K562 (cell line): ENCODE measurements around the gene VGLL4. TPM values are rescaled to one million over a fixed set of nuclear protein-coding genes. Genes with fewer than 3 reads are reported as not detected.

Experiments used
- ATAC-seq: fragments of 200-7000 bp; cut with Tn5 transposase; 3 replicates; pipeline ENCODE4 v1.9.1; 2020; ENCODE audit warnings: moderate library complexity
- BruUV-seq: library from RNA; stranded (reverse); fragments of 400-500 nt; replicated peaks from 2 replicates; lab custom pipeline; 2021; lab: Mats Ljungman, UMichigan
- CTCF ChIA-PET: fragments of 300-600 bp; formaldehyde crosslinking; extraction: SDS; loops from one replicate; lab custom pipeline; 2021; ENCODE audit warnings: low intra/inter-chr PET ratio; lab: Yijun Ruan, JAX
- POLR2A ChIA-PET: fragments of 300-600, 350-650 bp; sonication (Branson Sonifier 250); formaldehyde crosslinking; extraction: SDS; loops from one replicate; lab custom pipeline; 2021; ENCODE audit warnings: antibody characterized with exemption, inconsistent platforms; lab: Yijun Ruan, JAX
- DNase-seq, 4 experiments: peaks; one replicate each; pipeline versions ENCODE4 v3.0.0 to v3.0.0-alpha.2; 2011 to 2018; ENCODE audit warnings: low spot score in 3 of 4, mixed read lengths in 3 of 4; ENCODE audit errors: extremely low read depth in 1 of 4
- FAIRE-seq: peaks from 2 replicates; lab custom pipeline; 2011; peaks lifted over from hg19 to GRCh38; lab: Jason Lieb, UNC
- H2AFZ ChIP-seq: 2 replicates; pipeline ENCODE4 v1.6.0; 2011; ENCODE audit warnings: low read depth, low read length, control low read depth, inconsistent platforms
- H3K27ac ChIP-seq: fragments of 200-600 bp; 3 replicates; pipeline ENCODE4 v1.8.0; 2011; ENCODE audit warnings: low read depth, mild to moderate bottlenecking, control low read depth, inconsistent platforms, low read length, moderate library complexity, mixed read lengths; ENCODE audit errors: extremely low read depth
- H3K27me3 ChIP-seq, 2 experiments: fragments of 300-600 bp in 1 of 2; 2 replicates in 1 of 2; 3 replicates in 1 of 2; pipeline versions ENCODE4 v1.6.0 to v1.8.0; 2011; ENCODE audit warnings: inconsistent platforms in 2 of 2, low read length in 2 of 2, mild to moderate bottlenecking in 1 of 2, mixed read lengths in 1 of 2, moderate library complexity in 1 of 2; ENCODE audit not compliant: control insufficient read depth in 2 of 2, insufficient read depth in 2 of 2
- H3K36me3 ChIP-seq: fragments of 300-600 bp; 3 replicates; pipeline ENCODE4 v1.8.0; 2011; ENCODE audit warnings: mild to moderate bottlenecking, low read length, inconsistent platforms; ENCODE audit not compliant: control insufficient read depth, insufficient read depth
- H3K4me1 ChIP-seq, 2 experiments: fragments of 200-600 bp in 1 of 2; replicated peaks in 1 of 2; 2 replicates in 1 of 2; 3 replicates in 1 of 2; pipeline versions ENCODE4 v1.5.1 to v1.8.0; 2011; ENCODE audit warnings: inconsistent platforms in 2 of 2, low read length in 2 of 2, mild to moderate bottlenecking in 1 of 2, mixed read lengths in 1 of 2, moderate library complexity in 1 of 2; ENCODE audit not compliant: control insufficient read depth in 2 of 2, insufficient read depth in 2 of 2
- H3K4me2 ChIP-seq: 2 replicates; pipeline ENCODE4 v1.6.1; 2011; ENCODE audit warnings: low read length, control low read depth, inconsistent platforms, mixed read lengths; ENCODE audit not compliant: insufficient read depth
- H3K4me3 ChIP-seq: fragments of 200-600 bp; sonication (generic), shearing (Covaris generic); 2 replicates; pipeline ENCODE4 v1.5.1; 2016; ENCODE audit warnings: control low read depth, inconsistent platforms
- H3K79me2 ChIP-seq: fragments of 200-600 bp; 3 replicates; pipeline ENCODE4 v1.8.0; 2011; ENCODE audit warnings: low read length, inconsistent platforms; ENCODE audit not compliant: control insufficient read depth, insufficient read depth
- H3K9ac ChIP-seq, 2 experiments: 2 replicates each; pipeline versions ENCODE4 v1.6.0 to v1.6.1; 2011; ENCODE audit warnings: low read depth in 2 of 2, low read length in 2 of 2, control low read depth in 1 of 2, inconsistent platforms in 1 of 2, mild to moderate bottlenecking in 1 of 2, mixed read lengths in 1 of 2; ENCODE audit not compliant: insufficient read depth in 1 of 2
- H3K9me1 ChIP-seq: one replicate; pipeline ENCODE4 v1.6.0; 2011; ENCODE audit warnings: inconsistent platforms, mild to moderate bottlenecking, low read length, moderate library complexity; ENCODE audit not compliant: control insufficient read depth, insufficient read depth
- H3K9me3 ChIP-seq: replicated peaks from 2 replicates; pipeline ENCODE4 v1.5.1; 2011; ENCODE audit warnings: low read depth, low read length, inconsistent platforms; ENCODE audit not compliant: control insufficient read depth, insufficient read depth
- H4K20me1 ChIP-seq: replicated peaks from 2 replicates; pipeline ENCODE4 v1.6.1; 2011; ENCODE audit warnings: low read length, inconsistent platforms, mixed read lengths; ENCODE audit not compliant: control insufficient read depth, insufficient read depth
- CTBP1 ChIP-seq: fragments of 450-650 bp; IDR thresholded peaks from 2 replicates; pipeline ENCODE4 v1.6.1; 2016; ENCODE audit warnings: borderline replicate concordance
- NFIC ChIP-seq: fragments of 450-650 bp; IDR thresholded peaks from 2 replicates; pipeline ENCODE4 v1.6.1; 2017; ENCODE audit warnings: mild to moderate bottlenecking, inconsistent platforms
- TAF7 ChIP-seq: fragments of 450-650 bp; IDR thresholded peaks from 2 replicates; pipeline ENCODE4 v1.6.1; 2016; ENCODE audit warnings: missing genetic modification characterization, missing compliant biosample characterization
- TCF3 ChIP-seq: sonication (generic); formaldehyde crosslinking; IDR thresholded peaks from 2 replicates; pipeline ENCODE4 v1.4.0; 2020; ENCODE audit warnings: mild to moderate bottlenecking, missing genetic modification reagents
- ZC3H11A ChIP-seq: IDR thresholded peaks from 2 replicates; pipeline ENCODE4 v1.6.1; 2012; ENCODE audit warnings: low read depth, low read length, improper control_type of control experiment
- ZNF639 ChIP-seq, 2 experiments: fragments of 200-800 bp in 1 of 2; sonication (Bioruptor generic) in 1 of 2; sonication (generic) in 1 of 2; formaldehyde crosslinking in 1 of 2; IDR thresholded peaks in 1 of 2; conservative IDR thresholded peaks in 1 of 2; 2 replicates each; pipeline versions ENCODE4 v1.5.0 to v1.6.1; 2016 to 2020; ENCODE audit warnings: missing compliant biosample characterization in 1 of 2, missing genetic modification characterization in 1 of 2, missing genetic modification reagents in 1 of 2
- ZNF699 ChIP-seq: fragments of 250-450 bp; sonication (Bioruptor Pico); IDR thresholded peaks from 2 replicates; pipeline ENCODE4 v1.8.0; 2021; ENCODE audit warnings: mild to moderate bottlenecking, moderate library complexity; ENCODE audit not compliant: insufficient replicate concordance
- WGBS: fragments of 100-300 bp; shearing (Covaris generic); methylation state at CpG from one replicate; pipeline ENCODE4 v1.1.6; 2016; ENCODE audit warnings: low coverage, mixed read lengths; ENCODE audit not compliant: insufficient coverage; ENCODE audit errors: missing lambda C conversion rate; 5-methylcytosine and 5-hydroxymethylcytosine counted together
- in situ Hi-C: fragments of 300-500 bp; cut with MboI; formaldehyde crosslinking; loops from 4 replicates; pipeline ENCODE4 v1.15.0; 2018; ENCODE audit warnings: inconsistent platforms, mixed read lengths
- intact Hi-C: fragments of 100-400 bp; cut with micrococcal nuclease; formaldehyde crosslinking; loops from 2 replicates; pipeline ENCODE4 v1.14.2; 2022
- polyA plus RNA-seq, 8 experiments: library from polyadenylated mRNA; depleted of rRNA in 4 of 8; stranded (reverse) in 5 of 8; unstranded in 3 of 8; fragments of >200 nt; fragmentation: Nextera tagmentation in 2 of 8; fragmentation: Illumina TruSeq in 1 of 8; extraction: Ambion mirVana in 2 of 8; extraction: Trizol in 1 of 8; gene quantifications; 2 replicates each; pipeline versions ENCODE4 v1.2.1 to v1.2.3, GENCODE V29; 2011 to 2014; ENCODE audit warnings: inconsistent platforms in 1 of 8, missing spikeins in 1 of 8
- total RNA-seq, 7 experiments: library from RNA; depleted of rRNA in 6 of 7; stranded (reverse); fragments of >200 nt in 6 of 7; fragmentation: Illumina TruSeq in 2 of 7; extraction: Trizol in 2 of 7; gene quantifications; 2 replicates each; pipeline versions ENCODE4 v1.2.1 to v1.2.3, GENCODE V29; 2011 to 2021; ENCODE audit warnings: low replicate concordance in 1 of 7

VGLL4 gene
- total and polyA plus RNA-seq, 9 of the 15 experiments (the other 6 are each of a cell fraction or from before 2014, with no cell fraction given): 0.27 to 10.9 (median 8.6) TPM

GRCh38 chr3:11634974-11635612 lies 8.6 kb downstream of the VGLL4 start:
- WGBS: 21% methylated on average over 4 of the region's 4 CpGs
- H3K27ac ChIP-seq: no peak overlapping the region
- TF ChIP-seq TCF3 (CRISPR knock-in tag): 0 out of 2 replicates have a peak, but pooled peaks have one; percentile 14
- TF ChIP-seq ZNF699 (CRISPR knock-in tag): no peak
- TF ChIP-seq NFIC: peak; percentile 43; the same call in 1 of the 2 replicates
- H3K9me1 ChIP-seq: no peaks in the 10 kb centered on the region
- ChIA-PET POLR2A (interaction anchor here (1.0 to 1.6 kb wide), 2 partner anchors 11 to 85 kb away, joined by 3 to 4 read pairs; no protein-coding TSS in a partner anchor), CTCF (no interaction called here)
- H3K79me2 ChIP-seq: peaks cover 63% of the 10 kb centered on the region
- FAIRE-seq (peak; percentile 40), DNase-seq (no peak), ATAC-seq (no peak)
- intact Hi-C loops: no loop called here
- no peak overlapping the region for H3K4me3 ChIP-seq
- no peak overlapping the region for H2AFZ ChIP-seq
- H3K4me1 ChIP-seq: peaks cover 3 to 33% of the 10 kb centered on the region in 2 experiments; a peak in 4 of 5 replicates
- no peaks in the 10 kb centered on the region for H3K36me3 ChIP-seq
- in situ Hi-C loops: no loop called here
- H3K4me2 ChIP-seq: no peak overlapping the region
- H4K20me1 ChIP-seq: peaks cover 11% of the 10 kb centered on the region
- no peak overlapping the region for H3K9ac ChIP-seq
- H3K27me3 ChIP-seq: 0 out of 5 replicates have a peak, but pooled peaks cover 0 to 10% of the 10 kb centered on the region in 2 experiments
- no TSS peak for BruUV-seq
- H3K9me3 ChIP-seq: no peaks in the 10 kb centered on the region

- ATAC-seq: peak; percentile 23
- Histone ChIP-seq H3K27ac (no peak overlapping the region), H4K20me1 (peaks cover 11% of the 10 kb centered on the region), H3K4me3 (no peak overlapping the region), H3K4me2 (peak overlapping the region; percentile 1; the same call in 1 of the 2 replicates), H3K79me2 (peaks cover 61% of the 10 kb centered on the region), H2AFZ (no peak overlapping the region), H3K9me3 (no peaks in the 10 kb centered on the region), H3K4me1 (peaks cover 3 to 32% of the 10 kb centered on the region in 2 experiments; a peak in 4 of 5 replicates), H3K36me3 (no peaks in the 10 kb centered on the region), H3K9ac (no peak overlapping the region), H3K9me1 (no peaks in the 10 kb centered on the region), H3K27me3 (0 out of 5 replicates have a peak, but pooled peaks cover 0 to 10% of the 10 kb centered on the region in 2 experiments)
- no peak for FAIRE-seq
- BruUV-seq: no TSS peak
- in situ Hi-C loops: no loop called here
- POLR2A ChIA-PET: interaction anchor here (0.6 to 1.3 kb wide), 2 partner anchors 9 to 1121 kb away, joined by 3 to 4 read pairs; partner anchors contain the start of gene VGLL4
- intact Hi-C loops: no loop called here
- CTCF ChIA-PET: no interaction called here
- 39% methylated on average over 11 of the region's 11 CpGs for WGBS
- DNase-seq: no peak
- TF ChIP-seq CTBP1 (no peak), ZC3H11A (no peak), ZNF639 (CRISPR knock-in tag; conservative IDR thresholded peaks at IDR 0.05 in 1 of 2, IDR thresholded peaks at IDR 0.05 in 1 of 2) (no peak), TAF7 (tag) (no peak)
These were observed 9.6 kb downstream of the VGLL4 start for GRCh38 chr3:11634081-11634635.
